Measurements from ENCODE around the gene FAM186B. TPM values are rescaled to one million over a fixed set of nuclear protein-coding genes. Genes with fewer than 3 reads are reported as not detected.

FAM186B gene
- total and polyA plus RNA-seq, 3 donors from 2014 or later, result 54.9 to 178 (median 68.6) TPM

- Histone ChIP-seq H3K27me3 (no peaks in the 10 kb centered on the region), H3K36me3 (ENCODE audit: low read depth, missing control alignments) (no peaks in the 10 kb centered on the region), H3K4me1 (peaks cover 4% of the 10 kb centered on the region), H3K9me3 (no peaks in the 10 kb centered on the region), H3K4me3 (peak overlapping the region; percentile 27 to 39), H3K27ac (no peak overlapping the region)
- intact Hi-C loops (cut with DNase I; ENCODE audit: low total_unique reads), result no loop called here
- no peak for DNase-seq
- no peak for TF ChIP-seq CTCF (IDR thresholded peaks at IDR 0.05)
- no peak for TF ChIP-seq POLR2A (IDR thresholded peaks at IDR 0.05)
- WGBS, 2 donors, result 15 to 27% methylated on average over 19 to 27 of the region's 47 CpGs
Measured at GRCh38 chr12:49539406-49540228, 65.8 kb downstream of the FAM186B start.

DNA sequence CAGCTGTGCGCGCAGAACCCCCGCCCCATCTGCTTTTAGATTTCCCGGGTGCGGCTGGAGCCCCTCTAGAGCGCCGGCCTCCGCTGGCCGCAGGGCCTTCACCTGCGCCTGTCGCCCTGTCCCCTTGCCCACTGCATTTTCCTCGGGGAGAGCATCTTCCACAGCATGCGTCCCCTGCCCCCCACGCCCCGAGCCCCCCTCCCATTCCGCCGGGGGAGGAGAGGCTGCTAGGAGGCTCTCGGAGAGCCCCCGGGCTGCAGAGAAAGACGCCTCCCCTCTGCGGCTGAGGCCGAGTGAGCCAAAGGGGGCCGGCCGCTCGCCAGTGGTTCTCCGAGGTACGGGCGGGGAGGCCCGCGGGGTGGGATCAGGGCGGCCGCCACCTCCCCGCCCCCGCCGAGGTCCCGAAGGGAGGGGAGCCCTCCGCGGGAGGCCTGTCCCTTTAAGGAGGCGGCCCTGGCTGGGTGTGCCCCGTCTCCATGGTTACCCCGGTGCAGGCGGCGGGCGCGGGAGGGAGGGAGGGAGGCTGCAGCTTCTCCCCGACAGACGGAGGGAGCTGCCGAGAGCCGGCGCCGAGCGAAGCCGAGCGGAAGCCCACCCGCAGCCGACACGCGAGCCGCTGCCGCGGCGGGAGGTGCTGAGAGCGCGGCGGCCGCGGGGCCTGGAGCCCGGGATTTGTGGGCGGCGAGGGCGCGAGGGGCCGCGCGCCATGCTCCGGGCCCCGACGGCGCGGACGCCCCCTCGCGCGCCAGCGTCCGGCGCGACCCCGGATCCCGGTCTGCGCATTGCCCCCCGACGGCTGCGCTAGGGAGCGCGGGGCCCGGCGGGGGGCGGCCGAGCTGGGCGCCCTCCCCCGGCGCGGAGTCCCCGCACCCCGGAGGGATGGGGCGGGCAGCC, 66.7 kb downstream of the FAM186B start, which contains the start of gene KCNH3:
Gene KCNH3, plus strand, starts transcription at position 521 of the 894 bp plus-strand sequence. CDS start 387 bp downstream, outside the sequence.
- TF ChIP-seq POLR2A (IDR thresholded peaks at IDR 0.05) (no peak), CTCF (IDR thresholded peaks at IDR 0.05) (no peak)
- Histone ChIP-seq H3K36me3 (ENCODE audit: low read depth, missing control alignments) (no peaks in the 10 kb centered on the region), H3K4me1 (peaks cover 4% of the 10 kb centered on the region), H3K4me3 (peak within 1 kb of the TSS; percentile 27 to 62), H3K27me3 (no peaks in the 10 kb centered on the region), H3K27ac (no peak within 1 kb of the TSS), H3K9me3 (no peaks in the 10 kb centered on the region)
- peak; percentile 87 for DNase-seq
- WGBS, 2 donors, result 0 to 2% methylated on average over 2 to 94 of the region's 107 CpGs
- intact Hi-C loops (cut with DNase I; ENCODE audit: low total_unique reads), result no loop called here

- no peak for DNase-seq
- Histone ChIP-seq H3K27me3 (no peaks in the 10 kb centered on the region), H3K4me1 (peaks cover 4% of the 10 kb centered on the region), H3K27ac (no peak overlapping the region), H3K36me3 (ENCODE audit: low read depth, missing control alignments) (no peaks in the 10 kb centered on the region), H3K9me3 (no peaks in the 10 kb centered on the region), H3K4me3 (peak overlapping the region; percentile 27 to 62)
- WGBS, 2 donors, result 1% methylated on average over 17 to 46 of the region's 61 CpGs
- TF ChIP-seq POLR2A (IDR thresholded peaks at IDR 0.05) (no peak), CTCF (IDR thresholded peaks at IDR 0.05) (no peak)
- intact Hi-C loops (cut with DNase I; ENCODE audit: low total_unique reads), result no loop called here
Measured at GRCh38 chr12:49537752-49538509, 67.5 kb downstream of the FAM186B start.

Small RNA genes lying within 50 kb of the gene (small RNA-seq; reads per million reads assigned to genes)
- gene HIGD1AP9 (0 reads per million in 2 donors), gene POLR2KP1 (0 reads per million in 2 donors), gene RNU6-834P (0 reads per million in 2 donors)

Other genes starting within 250 kb of the FAM186B start
- 10 to 100 TPM; 47.1 to 65.0 TPM for gene SPATS2, start 238.2 kb downstream of the FAM186B start, total RNA-seq
- 67.5 TPM for gene SPATS2, start 238.2 kb downstream of the FAM186B start, polyA plus RNA-seq (ENCODE audit: insufficient read depth, low read depth, low replicate concordance)
- gene KCNH3, start 66.6 kb downstream of the FAM186B start, total RNA-seq, result 1 to 10 TPM; 4.5 to 8.3 TPM
- 4.5 TPM for gene KCNH3, start 66.6 kb downstream of the FAM186B start, polyA plus RNA-seq (ENCODE audit: insufficient read depth, low read depth, low replicate concordance)
- 100 to 1,000 TPM in 1 of 2 donors, 10 to 100 TPM in 1; 95.8 to 105 TPM for gene MCRS1, start 37.5 kb downstream of the FAM186B start, total RNA-seq
- gene MCRS1, start 37.5 kb downstream of the FAM186B start, polyA plus RNA-seq (ENCODE audit: insufficient read depth, low read depth, low replicate concordance), result 104 TPM
- 10 to 100 TPM; 49.2 to 66.7 TPM for gene PRPF40B, start 17.9 kb upstream of the FAM186B start, total RNA-seq
- 66.8 TPM for gene PRPF40B, start 17.9 kb upstream of the FAM186B start, polyA plus RNA-seq (ENCODE audit: insufficient read depth, low read depth, low replicate concordance)
- 10 to 100 TPM; 40.5 to 73.5 TPM for gene FMNL3, start 101.8 kb upstream of the FAM186B start, total RNA-seq
- gene FMNL3, start 101.8 kb upstream of the FAM186B start, polyA plus RNA-seq (ENCODE audit: insufficient read depth, low read depth, low replicate concordance), result 26.0 TPM
- 100 to 1,000 TPM; 407 to 440 TPM for gene TMBIM6, start 135.9 kb upstream of the FAM186B start, total RNA-seq
- 618 TPM for gene TMBIM6, start 135.9 kb upstream of the FAM186B start, polyA plus RNA-seq (ENCODE audit: insufficient read depth, low read depth, low replicate concordance)
- gene NCKAP5L, start 222.8 kb upstream of the FAM186B start, total RNA-seq, result 10 to 100 TPM; 63.5 to 79.7 TPM
- gene NCKAP5L, start 222.8 kb upstream of the FAM186B start, polyA plus RNA-seq (ENCODE audit: insufficient read depth, low read depth, low replicate concordance), result 22.0 TPM
- gene BCDIN3D, start 237.5 kb upstream of the FAM186B start, total RNA-seq, result 1 to 10 TPM; 5.1 to 5.8 TPM
- 4.9 TPM for gene BCDIN3D, start 237.5 kb upstream of the FAM186B start, polyA plus RNA-seq (ENCODE audit: insufficient read depth, low read depth, low replicate concordance)